Muscle of leg (tissue), 11 donors: Measurements from ENCODE around the gene USF1. TPM values are rescaled to one million over a fixed set of nuclear protein-coding genes. Genes with fewer than 3 reads are reported as not detected.
A peak's percentile ranks its signal among the peaks of the same experiment; 100 is the strongest.

Experiments used
- DNase-seq: peaks from one replicate; pipeline ENCODE4 v3.0.0; 2013
- H3K27ac ChIP-seq: one replicate; pipeline ENCODE4 v1.5.1; 2013; ENCODE audit warnings: mild to moderate bottlenecking, low read length, control low read depth
- H3K27me3 ChIP-seq: one replicate; pipeline ENCODE4 v1.6.1; 2013; ENCODE audit warnings: low read length; ENCODE audit not compliant: control insufficient read depth, insufficient read depth
- H3K36me3 ChIP-seq: one replicate; pipeline ENCODE4 v1.6.1; 2013; ENCODE audit warnings: low read length; ENCODE audit not compliant: control insufficient read depth, insufficient read depth
- H3K4me1 ChIP-seq: one replicate; pipeline ENCODE4 v1.6.1; 2013; ENCODE audit warnings: low read length; ENCODE audit not compliant: control insufficient read depth, insufficient read depth
- H3K4me3 ChIP-seq: one replicate; pipeline ENCODE4 v1.5.1; 2013; ENCODE audit warnings: low read length, control low read depth
- H3K9me3 ChIP-seq: replicated peaks from 2 replicates; pipeline ENCODE4 v1.6.1; 2013; ENCODE audit warnings: low read depth, low read length; ENCODE audit not compliant: control insufficient read depth
- WGBS: methylation state at CpG from one replicate; pipeline ENCODE4 v1.1.5; 2013; ENCODE audit warnings: missing lambda C conversion rate; ENCODE audit not compliant: insufficient coverage; 5-methylcytosine and 5-hydroxymethylcytosine counted together
- polyA plus RNA-seq, 8 donors: library from polyadenylated mRNA; unstranded; fragments of 120-200 nt; gene quantifications; one replicate each; pipeline versions ENCODE4 v1.2.1 to v1.2.3, GENCODE V29; 2013; ENCODE audit warnings: inconsistent platforms in 1 of 8, low replicate concordance in 1 of 8; ENCODE audit not compliant: insufficient read length in 8 of 8, insufficient read depth in 1 of 8
- total RNA-seq: library from RNA; stranded (reverse); fragments of 120-200 nt; gene quantifications from one replicate; pipeline ENCODE4 v1.2.4, GENCODE V29; 2013

The USF1 gene
- total and polyA plus RNA-seq, 9 donors: 34.9 to 46.9 (median 38.2) TPM

- no peak for DNase-seq
- Histone ChIP-seq H3K9me3 (no peaks in the 10 kb centered on the region), H3K27ac (no peak overlapping the region), H3K4me3 (no peak overlapping the region), H3K27me3 (peaks cover 17% of the 10 kb centered on the region), H3K4me1 (no peaks in the 10 kb centered on the region), H3K36me3 (no peaks in the 10 kb centered on the region)
- WGBS: no CpG with 5 or more reads among the region's 3 CpGs
These were observed 7.1 kb upstream of the USF1 start for GRCh38 chr1:161052899-161053298.

GRCh38 chr1:161051219-161051618 is 5.4 kb upstream of the USF1 start:
- 92% methylated on average over 10 of the region's 10 CpGs for WGBS
- no peak for DNase-seq
- Histone ChIP-seq H3K27ac (no peak overlapping the region), H3K4me3 (no peak overlapping the region), H3K9me3 (peaks cover 7% of the 10 kb centered on the region), H3K27me3 (peaks cover 19% of the 10 kb centered on the region), H3K36me3 (no peaks in the 10 kb centered on the region), H3K4me1 (peaks cover 2% of the 10 kb centered on the region)

GRCh38 chr1:161048949-161049722 is 3.4 kb upstream of the USF1 start:
- H3K27ac ChIP-seq: no peak overlapping the region
- 63% methylated on average over 2 of the region's 5 CpGs for WGBS
- no peak overlapping the region for H3K4me3 ChIP-seq
- H3K27me3 ChIP-seq: peaks cover 9% of the 10 kb centered on the region
- H3K9me3 ChIP-seq: peaks cover 7% of the 10 kb centered on the region
- no peak for DNase-seq
- H3K36me3 ChIP-seq: no peaks in the 10 kb centered on the region
- H3K4me1 ChIP-seq: peaks cover 6% of the 10 kb centered on the region

- Histone ChIP-seq H3K4me1 (peaks cover 8% of the 10 kb centered on the region), H3K36me3 (peaks cover 7% of the 10 kb centered on the region), H3K9me3 (peaks cover 7% of the 10 kb centered on the region), H3K4me3 (no peak overlapping the region), H3K27me3 (peaks cover 7% of the 10 kb centered on the region), H3K27ac (no peak overlapping the region)
- 95% methylated on average over 16 of the region's 18 CpGs for WGBS
- no peak for DNase-seq
These were observed 2.0 kb upstream of the USF1 start for GRCh38 chr1:161047436-161048420.

- H3K4me3 ChIP-seq: peak overlapping the region; percentile 93
- H3K4me1 ChIP-seq: peaks cover 8% of the 10 kb centered on the region
- H3K27ac ChIP-seq: peak overlapping the region; percentile 99
These were observed 940 bp upstream of the USF1 start for GRCh38 chr1:161046605-161047228.

GRCh38 chr1:161044908-161045735 is 655 bp downstream of the USF1 start:
- Histone ChIP-seq H3K36me3 (peaks cover 32% of the 10 kb centered on the region), H3K27me3 (peaks cover 5% of the 10 kb centered on the region), H3K4me3 (peak overlapping the region; percentile 93), H3K4me1 (peaks cover 8% of the 10 kb centered on the region), H3K27ac (peak overlapping the region; percentile 99), H3K9me3 (peaks cover 7% of the 10 kb centered on the region)
- DNase-seq: peak; percentile 88
- under 1% methylated on average over 37 of the region's 48 CpGs for WGBS

More at GRCh38 chr1:161046605-161047228, 940 bp upstream of the USF1 start:
- DNase-seq: peak; percentile 59
- peaks cover 5% of the 10 kb centered on the region for H3K27me3 ChIP-seq
- WGBS: no CpG with 5 or more reads among the region's 2 CpGs
- peaks cover 17% of the 10 kb centered on the region for H3K36me3 ChIP-seq
- H3K9me3 ChIP-seq: peaks cover 7% of the 10 kb centered on the region

- H3K9me3 ChIP-seq: peaks cover 7% of the 10 kb centered on the region
- H3K4me3 ChIP-seq: peak overlapping the region; percentile 93
- DNase-seq: peak; percentile 53
- peaks cover 5% of the 10 kb centered on the region for H3K27me3 ChIP-seq
- H3K27ac ChIP-seq: peak overlapping the region; percentile 99
- H3K36me3 ChIP-seq: peaks cover 38% of the 10 kb centered on the region
- peaks cover 8% of the 10 kb centered on the region for H3K4me1 ChIP-seq
These were observed 1.3 kb downstream of the USF1 start for GRCh38 chr1:161044535-161044907.

GRCh38 chr1:161039546-161039945 is 6.2 kb downstream of the USF1 start:
- H3K27me3 ChIP-seq: no peaks in the 10 kb centered on the region
- peak overlapping the region; percentile 20 for H3K27ac ChIP-seq
- DNase-seq: no peak
- peaks cover 18% of the 10 kb centered on the region for H3K4me1 ChIP-seq
- H3K9me3 ChIP-seq: no peaks in the 10 kb centered on the region
- 93% methylated on average over 3 of the region's 5 CpGs for WGBS
- peaks cover 51% of the 10 kb centered on the region for H3K36me3 ChIP-seq
- H3K4me3 ChIP-seq: no peak overlapping the region

GRCh38 chr1:161039154-161039545 is 6.6 kb downstream of the USF1 start:
- Histone ChIP-seq H3K27me3 (no peaks in the 10 kb centered on the region), H3K27ac (peak overlapping the region; percentile 20), H3K4me3 (peak overlapping the region; percentile 70), H3K9me3 (no peaks in the 10 kb centered on the region), H3K36me3 (peaks cover 51% of the 10 kb centered on the region), H3K4me1 (peaks cover 15% of the 10 kb centered on the region)
- WGBS: no CpG with 5 or more reads among the region's 3 CpGs
- no peak for DNase-seq
